GM23338 (cell line): ENCODE data around the gene KRTAP1-4. TPM values are rescaled to one million over a fixed set of nuclear protein-coding genes. Genes with fewer than 3 reads are reported as not detected.

Experiments used
- ATAC-seq: fragments of 200-7000 bp; cut with Tn5 transposase; 3 replicates; pipeline ENCODE4 v1.9.1; 2020
- DNase-seq: peaks from one replicate; pipeline ENCODE4 v3.0.0-alpha.2; 2015; ENCODE audit warnings: low spot score
- H2AFZ ChIP-seq: fragments of 200-600 bp; sonication (generic); 2 replicates; pipeline ENCODE4 v1.8.0; 2016; ENCODE audit warnings: antibody characterized with exemption, mild to moderate bottlenecking, moderate library complexity
- H3F3A ChIP-seq: fragments of 200-600 bp; sonication (generic); replicated peaks from 2 replicates; pipeline ENCODE4 v1.8.0; 2017; ENCODE audit warnings: antibody characterized with exemption, mixed run types, low read depth
- H3K27ac ChIP-seq: fragments of 200-600 bp; sonication (generic); 2 replicates; pipeline ENCODE4 v1.6.1; 2016; ENCODE audit warnings: low read depth
- H3K27me3 ChIP-seq: fragments of 200-600 bp; sonication (generic); 2 replicates; pipeline ENCODE4 v1.8.0; 2016; ENCODE audit warnings: mild to moderate bottlenecking, mixed run types, moderate library complexity; ENCODE audit not compliant: insufficient read depth
- H3K36me3 ChIP-seq: fragments of 200-600 bp; sonication (generic); 2 replicates; pipeline ENCODE4 v1.8.0; 2016; ENCODE audit warnings: mild to moderate bottlenecking; ENCODE audit not compliant: insufficient read depth
- H3K4me1 ChIP-seq: fragments of 200-600 bp; sonication (generic); 2 replicates; pipeline ENCODE4 v1.8.0; 2016; ENCODE audit warnings: mild to moderate bottlenecking, moderate library complexity; ENCODE audit not compliant: insufficient read depth
- H3K4me2 ChIP-seq: fragments of 200-600 bp; sonication (generic); 2 replicates; pipeline ENCODE4 v1.7.1; 2017; ENCODE audit warnings: mixed run types
- H3K4me3 ChIP-seq: fragments of 200-600 bp; sonication (generic); 2 replicates; pipeline ENCODE4 v1.6.1; 2016; ENCODE audit warnings: mixed run types
- H3K79me2 ChIP-seq: fragments of 200-600 bp; sonication (generic); replicated peaks from 2 replicates; pipeline ENCODE4 v1.8.0; 2017; ENCODE audit warnings: mild to moderate bottlenecking; ENCODE audit not compliant: insufficient read depth
- H3K9me2 ChIP-seq: fragments of 200-600 bp; sonication (generic); 2 replicates; pipeline ENCODE4 v1.8.0; 2017; ENCODE audit not compliant: insufficient read depth
- H4K20me1 ChIP-seq: fragments of 200-600 bp; sonication (generic); replicated peaks from 2 replicates; pipeline ENCODE4 v1.8.0; 2017; ENCODE audit warnings: mild to moderate bottlenecking; ENCODE audit not compliant: insufficient read depth
- H3K27ac Mint-ChIP-seq: 2 replicates; pipeline ENCODE4 v1.8.0; 2020; ENCODE audit warnings: inconsistent platforms, mild to moderate bottlenecking, moderate library complexity, mixed read lengths
- H3K27me3 Mint-ChIP-seq: 3 replicates; pipeline ENCODE4 v1.8.0; 2022; ENCODE audit warnings: low read depth, mild to moderate bottlenecking, moderate library complexity, mixed read lengths, inconsistent platforms; ENCODE audit not compliant: insufficient read depth, poor library complexity
- H3K36me3 Mint-ChIP-seq: 3 replicates; pipeline ENCODE4 v1.8.0; 2021; ENCODE audit warnings: low read depth, mild to moderate bottlenecking, inconsistent platforms, moderate library complexity, mixed read lengths
- H3K4me1 Mint-ChIP-seq: 3 replicates; pipeline ENCODE4 v1.8.0; 2020; ENCODE audit warnings: mild to moderate bottlenecking, inconsistent platforms, mixed read lengths
- H3K4me3 Mint-ChIP-seq: 3 replicates; pipeline ENCODE4 v1.8.0; 2021; ENCODE audit warnings: moderate library complexity, mild to moderate bottlenecking, inconsistent platforms, mixed read lengths
- H3K9me3 Mint-ChIP-seq: 3 replicates; pipeline ENCODE4 v1.8.0; 2020; ENCODE audit warnings: moderate library complexity, mild to moderate bottlenecking, inconsistent platforms, mixed read lengths
- CREB1 ChIP-seq: fragments of 250-450 bp; sonication (Bioruptor Pico); IDR thresholded peaks from 2 replicates; pipeline ENCODE4 v1.5.0; 2020; ENCODE audit warnings: low read depth, mild to moderate bottlenecking, moderate library complexity
- EZH2 ChIP-seq: fragments of 200-600 bp; sonication (generic); IDR thresholded peaks from one replicate; pipeline ENCODE4 v1.8.0; 2017; ENCODE audit warnings: antibody characterized with exemption, mild to moderate bottlenecking, low read depth; ENCODE audit not compliant: unreplicated experiment
- STAT1 ChIP-seq: IDR thresholded peaks from one replicate; pipeline ENCODE4 v1.6.1; 2016; ENCODE audit warnings: antibody characterized with exemption; ENCODE audit not compliant: unreplicated experiment
- ZNF462 ChIP-seq: fragments of 250-450 bp; sonication (Bioruptor Pico); IDR thresholded peaks from 2 replicates; pipeline ENCODE4 v1.5.0; 2020; ENCODE audit warnings: mild to moderate bottlenecking, moderate library complexity
- polyA plus RNA-seq: library from polyadenylated mRNA; unstranded; fragments of >200 nt; fragmentation: Nextera tagmentation; extraction: Ambion mirVana; gene quantifications from 2 replicates; pipeline ENCODE4 v1.2.1, GENCODE V29; 2016
- total RNA-seq: library from RNA; depleted of rRNA; stranded (reverse); fragments of >200 nt; shearing (Covaris generic); gene quantifications from 2 replicates; pipeline ENCODE4 v1.2.3, GENCODE V29; 2014
- TF ChIP-seq, protein P1 (sequence below), 2 experiments: fragments of 200-600 bp in 1 of 2; sonication (generic) in 1 of 2; conservative IDR thresholded peaks; 2 replicates each; pipeline versions ENCODE4 v1.5.1 to v1.6.1; 2016 to 2017; ENCODE audit warnings: antibody characterized with exemption in 2 of 2, low read depth in 2 of 2, mild to moderate bottlenecking in 2 of 2, moderate library complexity in 1 of 2

The KRTAP1-4 gene
- total and polyA plus RNA-seq, 2 experiments from 2014 or later: not detected

GRCh38 chr17:41054025-41054424 lies 24.0 kb upstream of the KRTAP1-4 start (continued):
- TF ChIP-seq ZNF462 (CRISPR knock-in tag): no peak

- ATAC-seq: no peak
- Histone ChIP-seq H3K4me3 (no peak overlapping the region), H4K20me1 (no peaks in the 10 kb centered on the region), H3K9me2 (no peaks in the 10 kb centered on the region), H3K4me1 (peaks cover 8% of the 10 kb centered on the region), H3K27ac (no peak overlapping the region), H3F3A (no peaks in the 10 kb centered on the region), H3K27me3 (no peaks in the 10 kb centered on the region), H3K79me2 (no peaks in the 10 kb centered on the region), H3K4me2 (no peak overlapping the region), H3K36me3 (no peaks in the 10 kb centered on the region), H2AFZ (no peak overlapping the region)
- DNase-seq: no peak
- Mint-ChIP-seq H3K27me3 (no peaks in the 10 kb centered on the region), H3K9me3 (peaks cover 6% of the 10 kb centered on the region; the same call in 1 of the 3 replicates), H3K4me1 (peaks cover 16% of the 10 kb centered on the region), H3K36me3 (0 out of 3 replicates have a peak, but pooled peaks cover 3% of the 10 kb centered on the region), H3K4me3 (no peak overlapping the region), H3K27ac (no peak overlapping the region)
- TF ChIP-seq, protein P1, sequence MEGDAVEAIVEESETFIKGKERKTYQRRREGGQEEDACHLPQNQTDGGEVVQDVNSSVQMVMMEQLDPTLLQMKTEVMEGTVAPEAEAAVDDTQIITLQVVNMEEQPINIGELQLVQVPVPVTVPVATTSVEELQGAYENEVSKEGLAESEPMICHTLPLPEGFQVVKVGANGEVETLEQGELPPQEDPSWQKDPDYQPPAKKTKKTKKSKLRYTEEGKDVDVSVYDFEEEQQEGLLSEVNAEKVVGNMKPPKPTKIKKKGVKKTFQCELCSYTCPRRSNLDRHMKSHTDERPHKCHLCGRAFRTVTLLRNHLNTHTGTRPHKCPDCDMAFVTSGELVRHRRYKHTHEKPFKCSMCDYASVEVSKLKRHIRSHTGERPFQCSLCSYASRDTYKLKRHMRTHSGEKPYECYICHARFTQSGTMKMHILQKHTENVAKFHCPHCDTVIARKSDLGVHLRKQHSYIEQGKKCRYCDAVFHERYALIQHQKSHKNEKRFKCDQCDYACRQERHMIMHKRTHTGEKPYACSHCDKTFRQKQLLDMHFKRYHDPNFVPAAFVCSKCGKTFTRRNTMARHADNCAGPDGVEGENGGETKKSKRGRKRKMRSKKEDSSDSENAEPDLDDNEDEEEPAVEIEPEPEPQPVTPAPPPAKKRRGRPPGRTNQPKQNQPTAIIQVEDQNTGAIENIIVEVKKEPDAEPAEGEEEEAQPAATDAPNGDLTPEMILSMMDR (conservative IDR thresholded peaks at IDR 0.05; ENCODE audit: low read depth in 2 of 2): no peak
- TF ChIP-seq CREB1 (CRISPR knock-in tag) (no peak), STAT1 (no peak), EZH2 (no peak)
These were observed 22.6 kb upstream of the KRTAP1-4 start for GRCh38 chr17:41052566-41052965.
